DOHH2 (cell line): ENCODE results near the gene CGNL1.

Experiments used
- H3F3A ChIP-seq: fragments of 200-600 bp; sonication (generic), shearing (Covaris generic); 2 replicates; pipeline ENCODE4 v1.6.0; 2016; ENCODE audit warnings: antibody characterized with exemption, mild to moderate bottlenecking; ENCODE audit not compliant: control insufficient read depth, insufficient read depth
- H3K27ac ChIP-seq: fragments of 200-600 bp; sonication (generic); 2 replicates; pipeline ENCODE4 v1.5.1; 2014; ENCODE audit warnings: low read depth, mild to moderate bottlenecking, low read length, moderate library complexity
- H3K27me3 ChIP-seq: fragments of 200-600 bp; sonication (generic); 2 replicates; pipeline ENCODE4 v1.6.1; 2014; ENCODE audit warnings: mild to moderate bottlenecking, low read length, mixed read lengths; ENCODE audit not compliant: control insufficient read depth
- H3K36me3 ChIP-seq: fragments of 200-600 bp; sonication (generic); 2 replicates; pipeline ENCODE4 v1.6.1; 2014; ENCODE audit warnings: mild to moderate bottlenecking, low read length, moderate library complexity, mixed read lengths; ENCODE audit not compliant: control insufficient read depth
- H3K4me1 ChIP-seq: fragments of 200-600 bp; sonication (generic); 2 replicates; pipeline ENCODE4 v1.6.1; 2014; ENCODE audit warnings: mild to moderate bottlenecking, low read length, mixed read lengths; ENCODE audit not compliant: control insufficient read depth
- H3K4me2 ChIP-seq: fragments of 200-600 bp; sonication (generic); 2 replicates; pipeline ENCODE4 v1.6.0; 2014; ENCODE audit warnings: mild to moderate bottlenecking, low read length, moderate library complexity
- H3K4me3 ChIP-seq: fragments of 200-600 bp; sonication (generic); 2 replicates; pipeline ENCODE4 v1.5.1; 2014; ENCODE audit warnings: mild to moderate bottlenecking, low read length, mixed read lengths
- H3K79me2 ChIP-seq: fragments of 200-600 bp; sonication (generic); 2 replicates; pipeline ENCODE4 v1.6.1; 2014; ENCODE audit warnings: mild to moderate bottlenecking, low read length, mixed read lengths; ENCODE audit not compliant: control insufficient read depth
- H3K9me2 ChIP-seq: fragments of 200-600 bp; sonication (generic); replicated peaks from 2 replicates; pipeline ENCODE4 v1.6.1; 2014; ENCODE audit warnings: mild to moderate bottlenecking, low read length, mixed read lengths; ENCODE audit not compliant: control insufficient read depth
- H3K9me3 ChIP-seq: fragments of 200-600 bp; sonication (generic); 2 replicates; pipeline ENCODE4 v1.6.1; 2014; ENCODE audit warnings: antibody characterized with exemption, low read length, mixed read lengths; ENCODE audit not compliant: control insufficient read depth, insufficient read depth
- H4K20me1 ChIP-seq: fragments of 200-600 bp; sonication (generic); 2 replicates; pipeline ENCODE4 v1.6.0; 2014; ENCODE audit warnings: low read depth, mild to moderate bottlenecking, antibody characterized with exemption, low read length, moderate library complexity; ENCODE audit not compliant: control insufficient read depth, insufficient read depth
- CTCF ChIP-seq: fragments of 200-600 bp; sonication (generic); IDR thresholded peaks from one replicate; pipeline ENCODE4 v1.5.1; 2014; ENCODE audit warnings: antibody characterized with exemption, mild to moderate bottlenecking, low read depth, low read length; ENCODE audit not compliant: poor library complexity, severe bottlenecking
- EZH2phosphoT487 ChIP-seq: fragments of 200-600 bp; sonication (generic); IDR thresholded peaks from 2 replicates; pipeline ENCODE4 v1.6.1; 2017; ENCODE audit warnings: borderline replicate concordance, mild to moderate bottlenecking, antibody characterized with exemption, low read length, moderate library complexity, mixed read lengths

CGNL1 gene

DNA sequence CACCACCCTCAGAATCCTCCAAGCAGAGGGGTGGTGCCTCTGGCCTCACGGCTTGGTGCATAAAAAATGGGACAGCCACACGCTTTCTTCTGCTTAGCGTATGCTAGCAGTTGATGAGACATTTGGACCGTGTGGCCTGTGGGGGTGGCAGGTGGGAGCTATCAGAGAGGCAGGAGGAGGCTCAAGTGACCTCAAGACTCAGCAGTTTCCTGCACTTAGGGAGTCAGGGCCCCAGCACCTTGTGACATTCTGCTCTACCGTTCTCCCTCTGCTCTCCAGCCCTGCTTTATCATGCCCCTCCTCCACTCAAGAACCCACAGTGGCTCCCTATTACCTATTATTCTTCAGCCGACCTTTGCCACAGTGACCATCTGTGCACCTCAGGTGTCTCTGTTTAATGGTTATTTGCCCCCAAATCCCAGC is 41.0 kb upstream of the CGNL1 start:
- Histone ChIP-seq H3K4me1 (no peaks in the 10 kb centered on the region), H3K27me3 (no peaks in the 10 kb centered on the region), H3K27ac (no peak overlapping the region), H3F3A (no peaks in the 10 kb centered on the region), H3K4me3 (no peak overlapping the region), H3K9me2 (no peaks in the 10 kb centered on the region), H4K20me1 (no peaks in the 10 kb centered on the region), H3K4me2 (no peak overlapping the region), H3K36me3 (no peaks in the 10 kb centered on the region), H3K9me3 (no peaks in the 10 kb centered on the region), H3K79me2 (no peaks in the 10 kb centered on the region)
- TF ChIP-seq EZH2phosphoT487 = no peak
- TF ChIP-seq CTCF = no peak

- TF ChIP-seq EZH2phosphoT487 = no peak
- TF ChIP-seq CTCF = no peak
- Histone ChIP-seq H4K20me1 (no peaks in the 10 kb centered on the region), H3K27ac (no peak overlapping the region), H3K4me3 (no peak overlapping the region), H3K27me3 (no peaks in the 10 kb centered on the region), H3K79me2 (no peaks in the 10 kb centered on the region), H3K4me1 (no peaks in the 10 kb centered on the region), H3K4me2 (no peak overlapping the region), H3K36me3 (no peaks in the 10 kb centered on the region), H3F3A (no peaks in the 10 kb centered on the region), H3K9me3 (no peaks in the 10 kb centered on the region), H3K9me2 (no peaks in the 10 kb centered on the region)
These were observed 40.6 kb upstream of the CGNL1 start for GRCh38 chr15:57335719-57336118.

DNA sequence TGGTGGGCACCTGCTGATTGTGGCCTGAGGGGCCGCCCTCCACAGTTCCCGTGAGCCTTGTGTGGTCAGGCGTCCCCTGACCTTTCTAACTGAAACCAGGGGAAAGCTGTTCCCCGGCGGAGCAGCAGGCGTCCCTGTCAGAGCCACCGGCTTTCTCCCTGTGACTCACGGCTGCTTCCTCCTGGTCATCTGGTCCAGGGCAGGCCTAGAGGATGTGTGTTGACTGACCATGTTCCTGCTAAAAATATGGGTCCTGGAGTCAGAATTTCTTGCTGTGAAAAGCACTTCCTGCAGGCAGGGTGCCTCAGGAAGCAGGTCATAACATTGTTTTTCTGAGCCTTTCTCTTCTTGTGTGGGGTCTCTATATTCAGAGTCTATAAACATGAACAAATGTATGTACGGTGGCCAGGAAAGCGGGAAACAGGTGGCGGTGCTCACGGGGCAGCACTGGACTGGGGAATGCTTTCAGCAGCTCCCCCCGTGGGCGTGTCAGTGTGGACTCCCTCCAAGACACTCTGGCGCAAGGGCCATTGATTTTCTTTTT is 38.4 kb upstream of the CGNL1 start:
- no peaks in the 10 kb centered on the region for H3K79me2 ChIP-seq
- H3K27me3 ChIP-seq = 0 out of 2 replicates have a peak, but pooled peaks cover 3% of the 10 kb centered on the region
- H3K9me2 ChIP-seq = no peaks in the 10 kb centered on the region
- no peaks in the 10 kb centered on the region for H3K36me3 ChIP-seq
- H3K27ac ChIP-seq = no peak overlapping the region
- H3K9me3 ChIP-seq = no peaks in the 10 kb centered on the region
- no peaks in the 10 kb centered on the region for H4K20me1 ChIP-seq
- no peak overlapping the region for H3K4me3 ChIP-seq
- no peaks in the 10 kb centered on the region for H3F3A ChIP-seq
- TF ChIP-seq CTCF (no peak), EZH2phosphoT487 (no peak)
- H3K4me2 ChIP-seq = no peak overlapping the region
- no peaks in the 10 kb centered on the region for H3K4me1 ChIP-seq
